ENCODE data around the gene GALNT13. TPM values are rescaled to one million over a fixed set of nuclear protein-coding genes. Genes with fewer than 3 reads are reported as not detected.

Gene GALNT13
- total and polyA plus RNA-seq, 4 donors: not detected

DNA sequence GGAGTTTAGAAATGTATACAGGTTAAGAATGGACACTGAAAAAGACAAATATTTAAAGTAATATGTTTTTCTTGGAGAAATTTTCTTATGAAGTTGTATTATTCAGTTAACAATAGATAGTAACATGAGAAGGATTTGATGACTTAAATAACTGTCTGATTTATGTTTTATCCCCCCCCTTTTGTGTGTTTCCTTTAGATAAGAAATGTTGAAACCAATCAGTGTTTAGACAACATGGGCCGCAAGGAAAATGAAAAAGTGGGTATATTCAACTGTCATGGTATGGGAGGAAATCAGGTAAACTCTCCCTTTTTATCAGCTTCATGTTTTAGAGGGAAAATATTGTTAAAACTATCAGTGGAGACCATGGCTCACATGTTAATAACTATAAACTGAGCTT lies 537.1 kb downstream of the GALNT13 start:
- DNase-seq (ENCODE audit: low spot score): no peak

DNA sequence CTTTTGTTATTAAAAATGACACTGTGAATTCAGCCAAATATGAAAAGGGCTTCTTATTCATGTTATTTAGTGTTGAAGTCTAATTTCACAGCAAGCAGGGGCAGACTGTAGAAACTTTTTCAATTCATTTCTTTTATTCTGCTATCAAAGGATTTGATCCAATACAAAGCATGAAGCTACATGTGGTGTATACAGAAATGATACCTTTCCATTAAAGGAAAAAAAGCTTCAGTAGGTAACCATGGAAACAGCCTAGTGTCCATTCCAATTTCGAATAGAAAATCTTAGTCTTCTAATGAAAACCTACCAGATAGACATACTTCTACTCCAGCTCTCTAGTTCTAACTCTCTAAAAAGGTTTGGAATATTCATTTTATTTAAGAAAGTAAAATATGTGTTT lies 550.5 kb downstream of the GALNT13 start:
- H3K36me3 ChIP-seq (ENCODE audit: control insufficient read depth in 4 of 4, insufficient read depth in 3 of 4, low read depth in 1 of 4, low read length in 3 of 4): no peaks in the 10 kb centered on the region
- no peaks in the 10 kb centered on the region for H3K27me3 ChIP-seq (ENCODE audit: control insufficient read depth in 4 of 4, insufficient read depth in 4 of 4, low read length in 3 of 4)
- no peak overlapping the region for H3K9ac ChIP-seq (ENCODE audit: low read depth in 1 of 2, low read length in 2 of 2)
- H3K9me3 ChIP-seq (ENCODE audit: control insufficient read depth in 4 of 4, low read length in 3 of 4): no peaks in the 10 kb centered on the region
- 81% methylated on average over 1 of the region's 1 CpG for WGBS
- H3K4me1 ChIP-seq (ENCODE audit: control insufficient read depth in 4 of 4, insufficient read depth in 4 of 4, low read length in 3 of 4): no peaks in the 10 kb centered on the region
- no peak overlapping the region for H3K4me3 ChIP-seq (ENCODE audit: low read depth in 1 of 3, low read length in 3 of 3)
- no peak overlapping the region for H3K27ac ChIP-seq (ENCODE audit: low read depth in 1 of 2, low read length in 2 of 2)
- DNase-seq (ENCODE audit: low spot score): no peak
- no peak for TF ChIP-seq SP1 (IDR thresholded peaks at IDR 0.05)
- TF ChIP-seq FOXA2 (IDR thresholded peaks at IDR 0.05): no peak
- no peak for TF ChIP-seq JUND (IDR thresholded peaks at IDR 0.05)
- no peak for TF ChIP-seq RXRA (IDR thresholded peaks at IDR 0.05)
- no peak for TF ChIP-seq TAF1 (conservative IDR thresholded peaks at IDR 0.05)
- no peak for TF ChIP-seq RAD21 (IDR thresholded peaks at IDR 0.05)
- TF ChIP-seq, protein P1, sequence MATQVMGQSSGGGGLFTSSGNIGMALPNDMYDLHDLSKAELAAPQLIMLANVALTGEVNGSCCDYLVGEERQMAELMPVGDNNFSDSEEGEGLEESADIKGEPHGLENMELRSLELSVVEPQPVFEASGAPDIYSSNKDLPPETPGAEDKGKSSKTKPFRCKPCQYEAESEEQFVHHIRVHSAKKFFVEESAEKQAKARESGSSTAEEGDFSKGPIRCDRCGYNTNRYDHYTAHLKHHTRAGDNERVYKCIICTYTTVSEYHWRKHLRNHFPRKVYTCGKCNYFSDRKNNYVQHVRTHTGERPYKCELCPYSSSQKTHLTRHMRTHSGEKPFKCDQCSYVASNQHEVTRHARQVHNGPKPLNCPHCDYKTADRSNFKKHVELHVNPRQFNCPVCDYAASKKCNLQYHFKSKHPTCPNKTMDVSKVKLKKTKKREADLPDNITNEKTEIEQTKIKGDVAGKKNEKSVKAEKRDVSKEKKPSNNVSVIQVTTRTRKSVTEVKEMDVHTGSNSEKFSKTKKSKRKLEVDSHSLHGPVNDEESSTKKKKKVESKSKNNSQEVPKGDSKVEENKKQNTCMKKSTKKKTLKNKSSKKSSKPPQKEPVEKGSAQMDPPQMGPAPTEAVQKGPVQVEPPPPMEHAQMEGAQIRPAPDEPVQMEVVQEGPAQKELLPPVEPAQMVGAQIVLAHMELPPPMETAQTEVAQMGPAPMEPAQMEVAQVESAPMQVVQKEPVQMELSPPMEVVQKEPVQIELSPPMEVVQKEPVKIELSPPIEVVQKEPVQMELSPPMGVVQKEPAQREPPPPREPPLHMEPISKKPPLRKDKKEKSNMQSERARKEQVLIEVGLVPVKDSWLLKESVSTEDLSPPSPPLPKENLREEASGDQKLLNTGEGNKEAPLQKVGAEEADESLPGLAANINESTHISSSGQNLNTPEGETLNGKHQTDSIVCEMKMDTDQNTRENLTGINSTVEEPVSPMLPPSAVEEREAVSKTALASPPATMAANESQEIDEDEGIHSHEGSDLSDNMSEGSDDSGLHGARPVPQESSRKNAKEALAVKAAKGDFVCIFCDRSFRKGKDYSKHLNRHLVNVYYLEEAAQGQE (IDR thresholded peaks at IDR 0.05): no peak
- TF ChIP-seq EGR1 (IDR thresholded peaks at IDR 0.05; ENCODE audit: low read depth in 2 of 2): no peak
- TF ChIP-seq, protein P2, sequence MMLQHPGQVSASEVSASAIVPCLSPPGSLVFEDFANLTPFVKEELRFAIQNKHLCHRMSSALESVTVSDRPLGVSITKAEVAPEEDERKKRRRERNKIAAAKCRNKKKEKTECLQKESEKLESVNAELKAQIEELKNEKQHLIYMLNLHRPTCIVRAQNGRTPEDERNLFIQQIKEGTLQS (IDR thresholded peaks at IDR 0.05): no peak

More for the DNA sequence above, 537.1 kb downstream of the GALNT13 start:
- Histone ChIP-seq H3K27ac (ENCODE audit: low read depth in 1 of 2, low read length in 2 of 2) (no peak overlapping the region), H3K27me3 (ENCODE audit: control insufficient read depth in 4 of 4, insufficient read depth in 4 of 4, low read length in 3 of 4) (no peaks in the 10 kb centered on the region), H3K4me1 (ENCODE audit: control insufficient read depth in 4 of 4, insufficient read depth in 4 of 4, low read length in 3 of 4) (no peaks in the 10 kb centered on the region), H3K4me3 (ENCODE audit: low read depth in 1 of 3, low read length in 3 of 3) (no peak overlapping the region), H3K36me3 (ENCODE audit: control insufficient read depth in 4 of 4, insufficient read depth in 3 of 4, low read depth in 1 of 4, low read length in 3 of 4) (no peaks in the 10 kb centered on the region), H3K9me3 (ENCODE audit: control insufficient read depth in 4 of 4, low read length in 3 of 4) (no peaks in the 10 kb centered on the region), H3K9ac (ENCODE audit: low read depth in 1 of 2, low read length in 2 of 2) (no peak overlapping the region)
- 79% methylated on average over 1 of the region's 1 CpG for WGBS
- TF ChIP-seq, protein P3, sequence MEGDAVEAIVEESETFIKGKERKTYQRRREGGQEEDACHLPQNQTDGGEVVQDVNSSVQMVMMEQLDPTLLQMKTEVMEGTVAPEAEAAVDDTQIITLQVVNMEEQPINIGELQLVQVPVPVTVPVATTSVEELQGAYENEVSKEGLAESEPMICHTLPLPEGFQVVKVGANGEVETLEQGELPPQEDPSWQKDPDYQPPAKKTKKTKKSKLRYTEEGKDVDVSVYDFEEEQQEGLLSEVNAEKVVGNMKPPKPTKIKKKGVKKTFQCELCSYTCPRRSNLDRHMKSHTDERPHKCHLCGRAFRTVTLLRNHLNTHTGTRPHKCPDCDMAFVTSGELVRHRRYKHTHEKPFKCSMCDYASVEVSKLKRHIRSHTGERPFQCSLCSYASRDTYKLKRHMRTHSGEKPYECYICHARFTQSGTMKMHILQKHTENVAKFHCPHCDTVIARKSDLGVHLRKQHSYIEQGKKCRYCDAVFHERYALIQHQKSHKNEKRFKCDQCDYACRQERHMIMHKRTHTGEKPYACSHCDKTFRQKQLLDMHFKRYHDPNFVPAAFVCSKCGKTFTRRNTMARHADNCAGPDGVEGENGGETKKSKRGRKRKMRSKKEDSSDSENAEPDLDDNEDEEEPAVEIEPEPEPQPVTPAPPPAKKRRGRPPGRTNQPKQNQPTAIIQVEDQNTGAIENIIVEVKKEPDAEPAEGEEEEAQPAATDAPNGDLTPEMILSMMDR (IDR thresholded peaks at IDR 0.05; ENCODE audit: low read depth, low read length, missing input control): no peak
- TF ChIP-seq TAF1 (conservative IDR thresholded peaks at IDR 0.05) (no peak), RXRA (IDR thresholded peaks at IDR 0.05) (no peak), JUND (IDR thresholded peaks at IDR 0.05) (no peak), GABPA (IDR thresholded peaks at IDR 0.05 in 1 of 2, conservative IDR thresholded peaks at IDR 0.05 in 1 of 2) (no peak), HNF4A (conservative IDR thresholded peaks at IDR 0.05) (no peak), FOXA2 (IDR thresholded peaks at IDR 0.05) (no peak), RAD21 (IDR thresholded peaks at IDR 0.05) (no peak), YY1 (IDR thresholded peaks at IDR 0.05) (no peak), NR2F2 (IDR thresholded peaks at IDR 0.05) (no peak), FOXA1 (IDR thresholded peaks at IDR 0.05) (no peak), EGR1 (IDR thresholded peaks at IDR 0.05; ENCODE audit: low read depth in 2 of 2) (no peak), HNF4G (IDR thresholded peaks at IDR 0.05) (no peak), SP1 (IDR thresholded peaks at IDR 0.05) (no peak)
- TF ChIP-seq, protein P1 (IDR thresholded peaks at IDR 0.05): no peak
- TF ChIP-seq, protein P4, sequence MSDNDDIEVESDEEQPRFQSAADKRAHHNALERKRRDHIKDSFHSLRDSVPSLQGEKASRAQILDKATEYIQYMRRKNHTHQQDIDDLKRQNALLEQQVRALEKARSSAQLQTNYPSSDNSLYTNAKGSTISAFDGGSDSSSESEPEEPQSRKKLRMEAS (IDR thresholded peaks at IDR 0.05): no peak
- TF ChIP-seq, protein P2 (IDR thresholded peaks at IDR 0.05): no peak
- TF ChIP-seq, protein P5, sequence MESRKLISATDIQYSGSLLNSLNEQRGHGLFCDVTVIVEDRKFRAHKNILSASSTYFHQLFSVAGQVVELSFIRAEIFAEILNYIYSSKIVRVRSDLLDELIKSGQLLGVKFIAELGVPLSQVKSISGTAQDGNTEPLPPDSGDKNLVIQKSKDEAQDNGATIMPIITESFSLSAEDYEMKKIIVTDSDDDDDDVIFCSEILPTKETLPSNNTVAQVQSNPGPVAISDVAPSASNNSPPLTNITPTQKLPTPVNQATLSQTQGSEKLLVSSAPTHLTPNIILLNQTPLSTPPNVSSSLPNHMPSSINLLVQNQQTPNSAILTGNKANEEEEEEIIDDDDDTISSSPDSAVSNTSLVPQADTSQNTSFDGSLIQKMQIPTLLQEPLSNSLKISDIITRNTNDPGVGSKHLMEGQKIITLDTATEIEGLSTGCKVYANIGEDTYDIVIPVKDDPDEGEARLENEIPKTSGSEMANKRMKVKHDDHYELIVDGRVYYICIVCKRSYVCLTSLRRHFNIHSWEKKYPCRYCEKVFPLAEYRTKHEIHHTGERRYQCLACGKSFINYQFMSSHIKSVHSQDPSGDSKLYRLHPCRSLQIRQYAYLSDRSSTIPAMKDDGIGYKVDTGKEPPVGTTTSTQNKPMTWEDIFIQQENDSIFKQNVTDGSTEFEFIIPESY (IDR thresholded peaks at IDR 0.05): no peak

Data from liver (tissue), 9 donors.